RWPE1 (cell line): ENCODE data around the gene RPS5.
A peak's percentile ranks its signal among the peaks of the same experiment; 100 is the strongest.

Source experiments
- CTCF ChIA-PET: fragments of 350-600 bp; sonication (Branson Sonifier 250); formaldehyde crosslinking; extraction: SDS; loops from one replicate; lab custom pipeline; 2021; lab: Yijun Ruan, JAX
- POLR2A ChIA-PET: fragments of 400-600 bp; formaldehyde crosslinking; extraction: SDS; loops from one replicate; lab custom pipeline; 2020; ENCODE audit warnings: antibody characterized with exemption; ENCODE audit not compliant: low non-redundant PET; lab: Yijun Ruan, JAX
- DNase-seq: peaks from one replicate; pipeline ENCODE4 v3.0.0; 2012; ENCODE audit warnings: low spot score
- H3K27ac ChIP-seq: fragments of 450-650 bp; 2 replicates; pipeline ENCODE4 v1.5.1; 2017
- CTCF ChIP-seq: fragments of 450-650 bp; conservative IDR thresholded peaks from 2 replicates; pipeline ENCODE4 v1.5.1; 2017; ENCODE audit warnings: low read depth, mild to moderate bottlenecking

RPS5 gene

GRCh38 chr19:58379246-58379645, 7.8 kb upstream of the RPS5 start:
- POLR2A ChIA-PET: interaction anchor here (0.6 to 0.8 kb wide), 2 partner anchors 14 to 146 kb away, joined by 3 read pairs; no protein-coding TSS in a partner anchor
- H3K27ac ChIP-seq: peak overlapping the region; percentile 98; the same call in 1 of the 2 replicates
- CTCF ChIA-PET: no interaction called here
- no peak for DNase-seq
- TF ChIP-seq CTCF: no peak

- H3K27ac ChIP-seq: peak overlapping the region; percentile 98
- no peak for DNase-seq
- ChIA-PET POLR2A (interaction anchor here (0.6 to 0.8 kb wide), 3 partner anchors 15 to 194 kb away, joined by 3 to 7 read pairs (median 3); no protein-coding TSS in a partner anchor), CTCF (no interaction called here)
- TF ChIP-seq CTCF: no peak
Observed at GRCh38 chr19:58380037-58380661, 6.9 kb upstream of the RPS5 start.

GRCh38 chr19:58380662-58381459, 6.2 kb upstream of the RPS5 start, which contains the start of gene ZNF837:
ZNF837 (minus strand) TSS chr19:58381030; CDS start chr19:58369332, 11,698 bp downstream.
- ChIA-PET CTCF (no interaction called here), POLR2A (interaction anchor here (0.8 to 1.1 kb wide), 2 partner anchors 15 to 18 kb away, joined by 4 to 7 read pairs; partner anchors contain the start of genes RNF225 and ZNF497)

GRCh38 chr19:58381460-58382212, 5.4 kb upstream of the RPS5 start:
- DNase-seq: no peak
- POLR2A ChIA-PET: interaction anchor here (0.8 to 1.1 kb wide), 2 partner anchors 14 to 19 kb away, joined by 4 to 7 read pairs; partner anchors contain the start of genes RNF225 and ZNF497
- peak overlapping the region; percentile 98 for H3K27ac ChIP-seq
- TF ChIP-seq CTCF: no peak
- CTCF ChIA-PET: no interaction called here

More at GRCh38 chr19:58380662-58381459, 6.2 kb upstream of the RPS5 start, which contains the start of gene ZNF837:
- DNase-seq: peak; percentile 97
- no peak for TF ChIP-seq CTCF
- H3K27ac ChIP-seq: peak within 1 kb of the TSS; percentile 98

GRCh38 chr19:58382997-58383603, 4.0 kb upstream of the RPS5 start:
- POLR2A ChIA-PET: no interaction called here
- no peak for TF ChIP-seq CTCF
- CTCF ChIA-PET: no interaction called here
- peak overlapping the region; percentile 98 for H3K27ac ChIP-seq
- no peak for DNase-seq
